CD4-positive, alpha-beta T cell (primary cell): ENCODE measurements around the gene CLIC5. TPM values are rescaled to one million over a fixed set of nuclear protein-coding genes. Genes with fewer than 3 reads are reported as not detected.

Experiments used
- ATAC-seq: fragments of 200-7000 bp; cut with Tn5 transposase; one replicate; pipeline ENCODE4 v1.10.0; 2022; ENCODE audit warnings: mild to moderate bottlenecking; ENCODE audit not compliant: poor library complexity
- CTCF ChIA-PET: fragments of 350-600 bp; sonication (Branson Sonifier 250); formaldehyde crosslinking; loops from one replicate; lab custom pipeline; 2021; ENCODE audit warnings: antibody characterized with exemption, inconsistent platforms; lab: Charles Lee
- POLR2A ChIA-PET: fragments of 350-600 bp; sonication (Branson Sonifier 250); formaldehyde crosslinking; loops from one replicate; lab custom pipeline; 2021; ENCODE audit warnings: antibody characterized with exemption, inconsistent platforms; lab: Charles Lee
- DNase-seq, 14 experiments: peaks; one replicate each; pipeline ENCODE4 v3.0.0-alpha.2; 2013 to 2020; ENCODE audit warnings: mixed read lengths in 2 of 14
- H3K27ac ChIP-seq, 2 donors: one replicate each; pipeline versions ENCODE4 v1.5.1 to v1.7.0; 2013; ENCODE audit warnings: low read length in 2 of 2, low read depth in 1 of 2, mild to moderate bottlenecking in 1 of 2
- H3K27me3 ChIP-seq, 2 experiments: 1 replicate in 1 of 2; 2 replicates in 1 of 2; pipeline versions ENCODE4 v1.6.1 to v1.7.0; 2013; ENCODE audit warnings: low read length in 2 of 2, control low read depth in 1 of 2, mild to moderate bottlenecking in 1 of 2, moderate library complexity in 1 of 2; ENCODE audit not compliant: insufficient read depth in 2 of 2, control insufficient read depth in 1 of 2
- H3K36me3 ChIP-seq: one replicate; pipeline ENCODE4 v1.6.1; 2013; ENCODE audit warnings: low read length, control low read depth; ENCODE audit not compliant: insufficient read depth
- H3K4me1 ChIP-seq: one replicate; pipeline ENCODE4 v1.6.1; 2013; ENCODE audit warnings: low read length, control low read depth; ENCODE audit not compliant: insufficient read depth
- H3K4me3 ChIP-seq: one replicate; pipeline ENCODE4 v1.5.1; 2013; ENCODE audit warnings: mild to moderate bottlenecking, low read length, moderate library complexity
- H3K9me3 ChIP-seq, 2 experiments: 1 replicate in 1 of 2; 2 replicates in 1 of 2; pipeline versions ENCODE4 v1.6.1 to v1.7.0; 2013; ENCODE audit warnings: low read length in 2 of 2, mild to moderate bottlenecking in 2 of 2, control low read depth in 1 of 2, moderate library complexity in 1 of 2; ENCODE audit not compliant: control insufficient read depth in 1 of 2, insufficient read depth in 1 of 2
- H3K27ac Mint-ChIP-seq: one replicate; pipeline ENCODE4 v1.8.0; 2020; ENCODE audit warnings: mixed read lengths
- H3K27me3 Mint-ChIP-seq: one replicate; pipeline ENCODE4 v1.8.0; 2021; ENCODE audit warnings: mixed read lengths
- H3K36me3 Mint-ChIP-seq: one replicate; pipeline ENCODE4 v1.8.0; 2021; ENCODE audit warnings: low read depth, mixed read lengths
- H3K4me1 Mint-ChIP-seq: one replicate; pipeline ENCODE4 v1.8.0; 2021; ENCODE audit warnings: low read depth, mixed read lengths
- H3K4me3 Mint-ChIP-seq: one replicate; pipeline ENCODE4 v1.8.0; 2020; ENCODE audit warnings: mild to moderate bottlenecking, mixed read lengths
- H3K9me3 Mint-ChIP-seq: one replicate; pipeline ENCODE4 v1.8.0; 2020; ENCODE audit warnings: mixed read lengths
- intact Hi-C, 2 experiments: fragments of 100-400 bp; cut with DNase I in 1 of 2; cut with micrococcal nuclease in 1 of 2; formaldehyde crosslinking; loops; one replicate each; pipeline versions ENCODE4 v1.15.1 to v1.9.0; 2023 to 2025; cut with DNase I, micrococcal nuclease
- total RNA-seq, 174 experiments: library from RNA in 2 of 174; stranded (reverse) in 2 of 174; gene quantifications; one replicate each; pipeline ENCODE4 v1.2.3 and lab custom pipeline; 2021 to 2026
- TF ChIP-seq, protein P1 (sequence below): fragments of 200-600 bp; IDR thresholded peaks from one replicate; pipeline ENCODE4 v1.8.0; 2022; ENCODE audit warnings: antibody characterized with exemption, mild to moderate bottlenecking

The CLIC5 gene
- total RNA-seq, 2 experiments from 2014 or later: 2.5 to 2.8 TPM

DNA sequence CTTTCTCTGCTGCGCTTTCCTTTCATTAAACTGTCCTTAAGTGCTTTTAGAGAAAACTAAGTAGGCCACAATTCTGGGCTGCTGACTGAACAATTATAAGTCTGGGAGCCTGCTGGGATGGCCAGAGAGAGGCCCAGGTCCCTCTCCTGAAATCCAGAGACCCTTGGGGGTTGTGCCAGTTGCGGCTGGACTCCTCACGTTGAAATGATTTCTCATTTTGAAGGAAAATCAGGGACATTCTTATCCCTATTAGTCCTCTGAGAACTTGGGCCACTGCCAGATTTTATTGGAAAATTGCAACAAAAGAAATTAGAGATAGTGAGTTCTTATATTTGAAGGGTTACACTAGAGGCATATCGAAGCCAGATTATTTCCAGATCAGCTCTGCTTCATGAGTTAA is 145.1 kb downstream of the CLIC5 start:
- no peaks in the 10 kb centered on the region for H3K4me1 ChIP-seq
- Mint-ChIP-seq H3K4me1 (no peaks in the 10 kb centered on the region), H3K27ac (no peak overlapping the region), H3K9me3 (no peaks in the 10 kb centered on the region), H3K27me3 (no peaks in the 10 kb centered on the region), H3K4me3 (no peak overlapping the region), H3K36me3 (no peaks in the 10 kb centered on the region)
- ATAC-seq (no peak), DNase-seq (no peak)
- intact Hi-C loops: no loop called here
- POLR2A ChIA-PET: no interaction called here
- no peaks in the 10 kb centered on the region for H3K9me3 ChIP-seq
- CTCF ChIA-PET: no interaction called here
- H3K4me3 ChIP-seq: no peak overlapping the region
- H3K27ac ChIP-seq: no peak overlapping the region
- TF ChIP-seq, protein P1, sequence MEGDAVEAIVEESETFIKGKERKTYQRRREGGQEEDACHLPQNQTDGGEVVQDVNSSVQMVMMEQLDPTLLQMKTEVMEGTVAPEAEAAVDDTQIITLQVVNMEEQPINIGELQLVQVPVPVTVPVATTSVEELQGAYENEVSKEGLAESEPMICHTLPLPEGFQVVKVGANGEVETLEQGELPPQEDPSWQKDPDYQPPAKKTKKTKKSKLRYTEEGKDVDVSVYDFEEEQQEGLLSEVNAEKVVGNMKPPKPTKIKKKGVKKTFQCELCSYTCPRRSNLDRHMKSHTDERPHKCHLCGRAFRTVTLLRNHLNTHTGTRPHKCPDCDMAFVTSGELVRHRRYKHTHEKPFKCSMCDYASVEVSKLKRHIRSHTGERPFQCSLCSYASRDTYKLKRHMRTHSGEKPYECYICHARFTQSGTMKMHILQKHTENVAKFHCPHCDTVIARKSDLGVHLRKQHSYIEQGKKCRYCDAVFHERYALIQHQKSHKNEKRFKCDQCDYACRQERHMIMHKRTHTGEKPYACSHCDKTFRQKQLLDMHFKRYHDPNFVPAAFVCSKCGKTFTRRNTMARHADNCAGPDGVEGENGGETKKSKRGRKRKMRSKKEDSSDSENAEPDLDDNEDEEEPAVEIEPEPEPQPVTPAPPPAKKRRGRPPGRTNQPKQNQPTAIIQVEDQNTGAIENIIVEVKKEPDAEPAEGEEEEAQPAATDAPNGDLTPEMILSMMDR: no peak
- no peaks in the 10 kb centered on the region for H3K36me3 ChIP-seq
- H3K27me3 ChIP-seq: no peaks in the 10 kb centered on the region

GRCh38 chr6:45864651-45865050 is 151.0 kb downstream of the CLIC5 start:
- TF ChIP-seq, protein P1: no peak
- POLR2A ChIA-PET: no interaction called here
- Mint-ChIP-seq H3K4me1 (no peaks in the 10 kb centered on the region), H3K27me3 (no peaks in the 10 kb centered on the region), H3K9me3 (no peaks in the 10 kb centered on the region), H3K27ac (no peak overlapping the region), H3K36me3 (no peaks in the 10 kb centered on the region), H3K4me3 (no peak overlapping the region)
- Histone ChIP-seq H3K4me1 (no peaks in the 10 kb centered on the region), H3K4me3 (no peak overlapping the region), H3K9me3 (no peaks in the 10 kb centered on the region), H3K36me3 (no peaks in the 10 kb centered on the region), H3K27me3 (no peaks in the 10 kb centered on the region), H3K27ac (no peak overlapping the region)
- no peak for DNase-seq
- CTCF ChIA-PET: no interaction called here
- intact Hi-C loops: no loop called here
- no peak for ATAC-seq

DNA sequence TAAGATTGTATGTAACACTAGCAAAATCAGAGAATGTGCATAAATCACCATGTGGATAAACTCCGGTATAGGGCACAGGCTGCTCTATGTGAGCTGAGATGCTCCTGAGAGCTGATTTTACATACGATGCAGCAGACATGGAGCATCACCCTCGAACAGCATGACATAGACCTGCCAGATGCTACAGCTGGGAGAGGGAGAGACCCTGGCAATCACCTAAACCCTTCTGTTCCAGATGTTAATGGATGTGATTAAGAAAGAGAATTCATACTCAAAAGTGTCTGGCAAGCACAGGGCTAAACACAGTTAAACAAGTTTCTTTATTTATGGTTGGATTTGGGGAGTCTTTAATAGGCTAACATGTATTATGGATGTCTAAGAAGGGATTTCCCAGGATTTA is 157.0 kb downstream of the CLIC5 start:
- Histone ChIP-seq H3K27ac (no peak overlapping the region), H3K4me3 (no peak overlapping the region), H3K4me1 (no peaks in the 10 kb centered on the region), H3K36me3 (no peaks in the 10 kb centered on the region), H3K9me3 (no peaks in the 10 kb centered on the region), H3K27me3 (no peaks in the 10 kb centered on the region)
- no peak for DNase-seq
- H3K27me3 Mint-ChIP-seq: no peaks in the 10 kb centered on the region
- ChIA-PET POLR2A (no interaction called here), CTCF (no interaction called here)
- no peaks in the 10 kb centered on the region for H3K4me1 Mint-ChIP-seq
- no peaks in the 10 kb centered on the region for H3K36me3 Mint-ChIP-seq
- no peak overlapping the region for H3K4me3 Mint-ChIP-seq
- no peak overlapping the region for H3K27ac Mint-ChIP-seq
- no peak for ATAC-seq
- intact Hi-C loops: no loop called here
- no peaks in the 10 kb centered on the region for H3K9me3 Mint-ChIP-seq
- TF ChIP-seq, protein P1: no peak
